HEK293 (cell line): ENCODE data around the gene CCSER1.

Experiments used
- CTCF ChIA-PET: fragments of 350-600 bp; formaldehyde crosslinking; extraction: SDS; loops from one replicate; lab custom pipeline; 2021; ENCODE audit warnings: antibody characterized with exemption; lab: Yijun Ruan, JAX
- POLR2A ChIA-PET: fragments of 300-600 bp; formaldehyde crosslinking; extraction: SDS; loops from one replicate; lab custom pipeline; 2020; ENCODE audit warnings: antibody characterized with exemption, inconsistent platforms; lab: Yijun Ruan, JAX
- H3K27ac ChIP-seq: fragments of 200-500 bp; sonication (Bioruptor generic); 2 replicates; pipeline ENCODE4 v1.5.1; 2014; ENCODE audit warnings: low read depth, low read length, control low read depth, inconsistent platforms; ENCODE audit errors: extremely low read depth
- H3K36me3 ChIP-seq, 2 experiments: fragments of 200-500 bp in 1 of 2; sonication (Bioruptor generic) in 1 of 2; 1 replicate in 1 of 2; 2 replicates in 1 of 2; pipeline ENCODE4 v1.5.1; 2014 to 2017; ENCODE audit warnings: inconsistent platforms in 2 of 2, low read length in 2 of 2; ENCODE audit not compliant: control insufficient read depth in 2 of 2, insufficient read depth in 1 of 2
- H3K4me1 ChIP-seq: fragments of 200-500 bp; sonication (Bioruptor generic); 2 replicates; pipeline ENCODE4 v1.5.1; 2014; ENCODE audit warnings: mild to moderate bottlenecking, low read length, inconsistent platforms; ENCODE audit not compliant: control insufficient read depth, insufficient read depth
- H3K4me3 ChIP-seq: 2 replicates; pipeline ENCODE4 v1.5.1; 2011; ENCODE audit warnings: low read depth, mild to moderate bottlenecking, control low read depth, low read length, moderate library complexity
- H3K9me3 ChIP-seq: fragments of 200-500 bp; sonication (Bioruptor generic); 2 replicates; pipeline ENCODE4 v1.5.1; 2014; ENCODE audit warnings: low read depth, low read length, inconsistent platforms; ENCODE audit not compliant: control insufficient read depth, insufficient read depth
- EGR2 ChIP-seq: fragments of 450-650 bp; formaldehyde crosslinking; IDR thresholded peaks from 2 replicates; pipeline ENCODE4 v1.5.1; 2016; ENCODE audit warnings: low read depth, missing biosample characterization, missing genetic modification characterization
- FEZF1 ChIP-seq: fragments of 450-650 bp; formaldehyde crosslinking; IDR thresholded peaks from 2 replicates; pipeline ENCODE4 v1.5.1; 2016; ENCODE audit warnings: missing biosample characterization, missing genetic modification characterization
- HOXD13 ChIP-seq: sonication (generic); formaldehyde crosslinking; IDR thresholded peaks from 2 replicates; pipeline ENCODE4 v1.8.0; 2022; ENCODE audit warnings: missing genetic modification reagents, borderline replicate concordance
- INSM2 ChIP-seq: fragments of 450-650 bp; formaldehyde crosslinking; IDR thresholded peaks from 2 replicates; pipeline ENCODE4 v1.5.1; 2016; ENCODE audit warnings: missing biosample characterization, missing genetic modification characterization
- KLF1 ChIP-seq: fragments of 450-650 bp; formaldehyde crosslinking; IDR thresholded peaks from 2 replicates; pipeline ENCODE4 v1.5.1; 2016; ENCODE audit warnings: missing biosample characterization, missing genetic modification characterization
- MZF1 ChIP-seq: fragments of 450-650 bp; formaldehyde crosslinking; IDR thresholded peaks from 2 replicates; pipeline ENCODE4 v1.5.1; 2017; ENCODE audit warnings: missing biosample characterization, missing genetic modification characterization, borderline replicate concordance
- OVOL3 ChIP-seq: fragments of 450-650 bp; formaldehyde crosslinking; IDR thresholded peaks from 2 replicates; pipeline ENCODE4 v1.5.1; 2016; ENCODE audit warnings: missing biosample characterization, missing genetic modification characterization
- REST ChIP-seq: fragments of 450-650 bp; formaldehyde crosslinking; IDR thresholded peaks from 2 replicates; pipeline ENCODE4 v1.5.1; 2016; ENCODE audit warnings: missing biosample characterization, missing genetic modification characterization
- WT1 ChIP-seq: fragments of 450-650 bp; formaldehyde crosslinking; IDR thresholded peaks from 2 replicates; pipeline ENCODE4 v1.5.1; 2016; ENCODE audit warnings: missing biosample characterization, missing genetic modification characterization
- ZFP3 ChIP-seq: fragments of 450-650 bp; formaldehyde crosslinking; IDR thresholded peaks from 2 replicates; pipeline ENCODE4 v1.5.1; 2016; ENCODE audit warnings: low read depth, missing biosample characterization, missing genetic modification characterization
- ZFP41 ChIP-seq: fragments of 450-650 bp; formaldehyde crosslinking; IDR thresholded peaks from 2 replicates; pipeline ENCODE4 v1.5.1; 2016; ENCODE audit warnings: missing biosample characterization, missing genetic modification characterization, borderline replicate concordance
- ZNF121 ChIP-seq: fragments of 450-650 bp; formaldehyde crosslinking; IDR thresholded peaks from 2 replicates; pipeline ENCODE4 v1.5.1; 2016; ENCODE audit warnings: missing biosample characterization, missing genetic modification characterization
- ZNF157 ChIP-seq: fragments of 450-650 bp; formaldehyde crosslinking; IDR thresholded peaks from 2 replicates; pipeline ENCODE4 v1.5.1; 2016; ENCODE audit warnings: missing biosample characterization, missing genetic modification characterization
- ZNF174 ChIP-seq: fragments of 450-650 bp; formaldehyde crosslinking; IDR thresholded peaks from 2 replicates; pipeline ENCODE4 v1.5.0; 2017; ENCODE audit warnings: missing biosample characterization, mild to moderate bottlenecking, missing genetic modification characterization
- ZNF18 ChIP-seq: fragments of 450-650 bp; formaldehyde crosslinking; IDR thresholded peaks from 2 replicates; pipeline ENCODE4 v1.5.1; 2016; ENCODE audit warnings: missing biosample characterization, missing genetic modification characterization
- ZNF2 ChIP-seq: fragments of 450-650 bp; formaldehyde crosslinking; IDR thresholded peaks from 2 replicates; pipeline ENCODE4 v1.5.1; 2016; ENCODE audit warnings: missing biosample characterization, missing genetic modification characterization
- ZNF529 ChIP-seq: fragments of 450-650 bp; formaldehyde crosslinking; IDR thresholded peaks from 2 replicates; pipeline ENCODE4 v1.5.1; 2017; ENCODE audit warnings: missing genetic modification characterization, missing biosample characterization; ENCODE audit not compliant: insufficient replicate concordance
- ZNF548 ChIP-seq: fragments of 450-650 bp; formaldehyde crosslinking; IDR thresholded peaks from 2 replicates; pipeline ENCODE4 v1.5.1; 2016; ENCODE audit warnings: missing biosample characterization, missing genetic modification characterization
- ZNF580 ChIP-seq: fragments of 450-650 bp; formaldehyde crosslinking; IDR thresholded peaks from 2 replicates; pipeline ENCODE4 v1.5.1; 2016; ENCODE audit warnings: missing biosample characterization, missing genetic modification characterization
- ZNF629 ChIP-seq: fragments of 450-650 bp; formaldehyde crosslinking; IDR thresholded peaks from 2 replicates; pipeline ENCODE4 v1.5.1; 2017; ENCODE audit warnings: missing biosample characterization, missing genetic modification characterization
- ZNF660 ChIP-seq: fragments of 450-650 bp; IDR thresholded peaks from 2 replicates; pipeline ENCODE4 v1.5.1; 2018; ENCODE audit warnings: missing biosample characterization, mild to moderate bottlenecking, missing genetic modification characterization
- ZNF664 ChIP-seq: fragments of 450-650 bp; formaldehyde crosslinking; IDR thresholded peaks from 2 replicates; pipeline ENCODE4 v1.5.1; 2016; ENCODE audit warnings: missing biosample characterization, missing genetic modification characterization
- ZNF747 ChIP-seq: fragments of 450-650 bp; formaldehyde crosslinking; IDR thresholded peaks from 2 replicates; pipeline ENCODE4 v1.5.1; 2016; ENCODE audit warnings: missing biosample characterization, missing genetic modification characterization
- ZNF768 ChIP-seq: fragments of 450-650 bp; formaldehyde crosslinking; IDR thresholded peaks from 2 replicates; pipeline ENCODE4 v1.5.1; 2018; ENCODE audit warnings: missing biosample characterization, mild to moderate bottlenecking, missing genetic modification characterization

The CCSER1 gene

GRCh38 chr4:90816754-90817153, 689.6 kb downstream of the CCSER1 start:
- TF ChIP-seq ZNF174 (tag by site-specific recombination) (no peak), MZF1 (tag by site-specific recombination) (no peak), INSM2 (no peak), FEZF1 (no peak), ZNF660 (tag by site-specific recombination) (no peak), WT1 (tag by site-specific recombination) (no peak), ZNF629 (tag by site-specific recombination) (no peak)
- POLR2A ChIA-PET = no interaction called here
- CTCF ChIA-PET = no interaction called here
- Histone ChIP-seq H3K9me3 (no peaks in the 10 kb centered on the region), H3K27ac (no peak overlapping the region), H3K4me1 (no peaks in the 10 kb centered on the region), H3K4me3 (no peak overlapping the region), H3K36me3 (no peaks in the 10 kb centered on the region)

GRCh38 chr4:90824266-90825150, 697.3 kb downstream of the CCSER1 start:
- H3K9me3 ChIP-seq = no peaks in the 10 kb centered on the region
- no peaks in the 10 kb centered on the region for H3K4me1 ChIP-seq
- POLR2A ChIA-PET = no interaction called here
- no peak overlapping the region for H3K27ac ChIP-seq
- no peak for TF ChIP-seq ZNF121 (tag by site-specific recombination)
- TF ChIP-seq FEZF1 = no peak
- no peak for TF ChIP-seq ZNF747 (tag by site-specific recombination)
- TF ChIP-seq KLF1 (tag by site-specific recombination) = no peak
- no peak for TF ChIP-seq HOXD13 (CRISPR knock-in tag)
- TF ChIP-seq ZNF2 (tag by site-specific recombination) = no peak
- TF ChIP-seq ZNF629 (tag by site-specific recombination) = no peak
- TF ChIP-seq OVOL3 (tag by site-specific recombination) = no peak
- no peak for TF ChIP-seq ZNF157 (tag by site-specific recombination)
- no peak for TF ChIP-seq ZFP41 (tag by site-specific recombination)
- TF ChIP-seq REST (tag by site-specific recombination) = no peak
- no peak for TF ChIP-seq ZNF548
- no peak for TF ChIP-seq ZNF664 (tag by site-specific recombination)
- no peak for TF ChIP-seq ZNF660 (tag by site-specific recombination)
- TF ChIP-seq ZFP3 (tag by site-specific recombination) = no peak
- no peak for TF ChIP-seq ZNF580
- no peak for TF ChIP-seq ZNF18 (tag by site-specific recombination)
- TF ChIP-seq ZNF529 (tag by site-specific recombination) = no peak
- TF ChIP-seq ZNF768 = no peak
- TF ChIP-seq EGR2 (tag by site-specific recombination) = no peak
- H3K4me3 ChIP-seq = no peak overlapping the region
- no peaks in the 10 kb centered on the region for H3K36me3 ChIP-seq
- CTCF ChIA-PET = no interaction called here
